Panc1 (cell line): ENCODE results near the gene TRAPPC13. TPM values are rescaled to one million over a fixed set of nuclear protein-coding genes. Genes with fewer than 3 reads are reported as not detected.

Source experiments
- ATAC-seq: fragments of 200-7000 bp; cut with Tn5 transposase; 2 replicates; pipeline ENCODE4 v1.9.1; 2020; ENCODE audit warnings: mild to moderate bottlenecking, moderate library complexity
- BruUV-seq: library from RNA; stranded (reverse); fragments of 400-500 nt; replicated peaks from 2 replicates; lab custom pipeline; 2021; lab: Mats Ljungman, UMichigan
- CTCF ChIA-PET: fragments of 300-600 bp; sonication (Branson Sonifier 250); formaldehyde crosslinking; loops from one replicate; lab custom pipeline; 2022; ENCODE audit warnings: antibody characterized with exemption; lab: Charles Lee
- POLR2A ChIA-PET: fragments of 300-600 bp; sonication (Branson Sonifier 250); formaldehyde crosslinking; loops from one replicate; lab custom pipeline; 2022; ENCODE audit warnings: antibody characterized with exemption; lab: Charles Lee
- DNase-seq: peaks from one replicate; pipeline ENCODE4 v3.0.0-alpha.2; 2010; ENCODE audit warnings: low read depth, low spot score
- H3K27ac ChIP-seq: 2 replicates; pipeline ENCODE4 v1.5.1; 2011; ENCODE audit warnings: mild to moderate bottlenecking, low read length, inconsistent platforms
- H3K27me3 ChIP-seq: fragments of 200-500 bp; sonication (Bioruptor generic); 2 replicates; pipeline ENCODE4 v1.6.0; 2014; ENCODE audit warnings: low read length, inconsistent platforms; ENCODE audit not compliant: control insufficient read depth, insufficient read depth
- H3K36me3 ChIP-seq: fragments of 200-500 bp; sonication (Bioruptor generic); 2 replicates; pipeline ENCODE4 v1.5.1; 2014; ENCODE audit warnings: inconsistent platforms, mild to moderate bottlenecking, low read length, moderate library complexity; ENCODE audit not compliant: control insufficient read depth, insufficient read depth
- H3K4me1 ChIP-seq: 2 replicates; pipeline ENCODE4 v1.5.1; 2011; ENCODE audit warnings: inconsistent platforms, mild to moderate bottlenecking, low read length, moderate library complexity; ENCODE audit not compliant: control insufficient read depth, insufficient read depth
- H3K4me3 ChIP-seq, 2 experiments: 2 replicates each; pipeline ENCODE4 v1.5.1; 2011 to 2012; ENCODE audit warnings: low read depth in 2 of 2, low read length in 2 of 2, mild to moderate bottlenecking in 2 of 2, inconsistent platforms in 1 of 2, moderate library complexity in 1 of 2
- H3K9me3 ChIP-seq: fragments of 200-500 bp; sonication (Bioruptor generic); 2 replicates; pipeline ENCODE4 v1.5.1; 2014; ENCODE audit warnings: low read depth, mild to moderate bottlenecking, inconsistent platforms, low read length, moderate library complexity; ENCODE audit not compliant: control insufficient read depth, insufficient read depth
- CTCF ChIP-seq: fragments of 450-650 bp; IDR thresholded peaks from 2 replicates; pipeline ENCODE4 v1.5.1; 2017; ENCODE audit warnings: mild to moderate bottlenecking
- POLR2AphosphoS5 ChIP-seq: IDR thresholded peaks from 2 replicates; pipeline ENCODE4 v1.6.1; 2012; ENCODE audit warnings: mild to moderate bottlenecking, low read depth, low read length, moderate library complexity
- SIN3A ChIP-seq: IDR thresholded peaks from 2 replicates; pipeline ENCODE4 v1.6.1; 2012; ENCODE audit warnings: low read depth, mild to moderate bottlenecking, low read length, moderate library complexity, borderline replicate concordance; ENCODE audit not compliant: insufficient read depth
- TCF7L2 ChIP-seq: IDR thresholded peaks from 2 replicates; pipeline ENCODE4 v1.6.1; 2011; ENCODE audit warnings: mild to moderate bottlenecking, low read depth, low read length, inconsistent platforms
- in situ Hi-C: cut with HindIII; loops from 2 replicates; pipeline ENCODE4 v1.10.0; 2016; ENCODE audit warnings: low sequenced_read_pairs, low pct_unique_long_range_greater_than_20kb
- intact Hi-C: fragments of 100-400 bp; cut with micrococcal nuclease; formaldehyde crosslinking; loops from one replicate; pipeline ENCODE4 v1.10.0; 2022; ENCODE audit not compliant: unreplicated experiment
- total RNA-seq: library from RNA; stranded (reverse); gene quantifications from one replicate; pipeline ENCODE4 v1.2.1, GENCODE V29; 2021; ENCODE audit not compliant: unreplicated experiment
- TF ChIP-seq, protein P1 (sequence below), 2 experiments: IDR thresholded peaks; 2 replicates each; pipeline ENCODE4 v1.6.1; 2011 to 2012; ENCODE audit warnings: low read depth in 2 of 2, control low read depth in 1 of 2, low read length in 1 of 2, mild to moderate bottlenecking in 1 of 2, moderate library complexity in 1 of 2; ENCODE audit not compliant: insufficient read depth in 1 of 2

Gene TRAPPC13
- total RNA-seq, 1 experiment from 2014 or later = 17.3 TPM

- BruUV-seq = no TSS peak
- H3K27ac ChIP-seq = no peak overlapping the region
- no peak overlapping the region for H3K4me3 ChIP-seq
- intact Hi-C loops = no loop called here
- no peaks in the 10 kb centered on the region for H3K4me1 ChIP-seq
- TF ChIP-seq TCF7L2 (no peak), SIN3A (no peak), POLR2AphosphoS5 (no peak), CTCF (no peak)
- TF ChIP-seq, protein P1, sequence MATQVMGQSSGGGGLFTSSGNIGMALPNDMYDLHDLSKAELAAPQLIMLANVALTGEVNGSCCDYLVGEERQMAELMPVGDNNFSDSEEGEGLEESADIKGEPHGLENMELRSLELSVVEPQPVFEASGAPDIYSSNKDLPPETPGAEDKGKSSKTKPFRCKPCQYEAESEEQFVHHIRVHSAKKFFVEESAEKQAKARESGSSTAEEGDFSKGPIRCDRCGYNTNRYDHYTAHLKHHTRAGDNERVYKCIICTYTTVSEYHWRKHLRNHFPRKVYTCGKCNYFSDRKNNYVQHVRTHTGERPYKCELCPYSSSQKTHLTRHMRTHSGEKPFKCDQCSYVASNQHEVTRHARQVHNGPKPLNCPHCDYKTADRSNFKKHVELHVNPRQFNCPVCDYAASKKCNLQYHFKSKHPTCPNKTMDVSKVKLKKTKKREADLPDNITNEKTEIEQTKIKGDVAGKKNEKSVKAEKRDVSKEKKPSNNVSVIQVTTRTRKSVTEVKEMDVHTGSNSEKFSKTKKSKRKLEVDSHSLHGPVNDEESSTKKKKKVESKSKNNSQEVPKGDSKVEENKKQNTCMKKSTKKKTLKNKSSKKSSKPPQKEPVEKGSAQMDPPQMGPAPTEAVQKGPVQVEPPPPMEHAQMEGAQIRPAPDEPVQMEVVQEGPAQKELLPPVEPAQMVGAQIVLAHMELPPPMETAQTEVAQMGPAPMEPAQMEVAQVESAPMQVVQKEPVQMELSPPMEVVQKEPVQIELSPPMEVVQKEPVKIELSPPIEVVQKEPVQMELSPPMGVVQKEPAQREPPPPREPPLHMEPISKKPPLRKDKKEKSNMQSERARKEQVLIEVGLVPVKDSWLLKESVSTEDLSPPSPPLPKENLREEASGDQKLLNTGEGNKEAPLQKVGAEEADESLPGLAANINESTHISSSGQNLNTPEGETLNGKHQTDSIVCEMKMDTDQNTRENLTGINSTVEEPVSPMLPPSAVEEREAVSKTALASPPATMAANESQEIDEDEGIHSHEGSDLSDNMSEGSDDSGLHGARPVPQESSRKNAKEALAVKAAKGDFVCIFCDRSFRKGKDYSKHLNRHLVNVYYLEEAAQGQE (IDR thresholded peaks at IDR 0.05; ENCODE audit: insufficient read depth in 1 of 2, low read depth in 2 of 2, low read length in 1 of 2) = no peak
- ChIA-PET POLR2A (no interaction called here), CTCF (no interaction called here)
- H3K9me3 ChIP-seq = no peaks in the 10 kb centered on the region
- DNase-seq = no peak
- ATAC-seq = no peak
- no peaks in the 10 kb centered on the region for H3K27me3 ChIP-seq
- no peaks in the 10 kb centered on the region for H3K36me3 ChIP-seq
- in situ Hi-C loops = no loop called here
Observed at GRCh38 chr5:65695896-65696295, 71.1 kb downstream of the TRAPPC13 start.

- Histone ChIP-seq H3K36me3 (no peaks in the 10 kb centered on the region), H3K4me1 (no peaks in the 10 kb centered on the region), H3K9me3 (no peaks in the 10 kb centered on the region), H3K27me3 (no peaks in the 10 kb centered on the region), H3K27ac (no peak overlapping the region), H3K4me3 (no peak overlapping the region)
- DNase-seq = no peak
- in situ Hi-C loops (no loop called here), intact Hi-C loops (no loop called here)
- TF ChIP-seq POLR2AphosphoS5 = no peak
- TF ChIP-seq, protein P1 (IDR thresholded peaks at IDR 0.05; ENCODE audit: insufficient read depth in 1 of 2, low read depth in 2 of 2, low read length in 1 of 2) = no peak
- no peak for TF ChIP-seq TCF7L2
- no peak for TF ChIP-seq CTCF
- TF ChIP-seq SIN3A = no peak
- no peak for ATAC-seq
- ChIA-PET POLR2A (interaction anchor here (0.6 kb wide), 1 partner anchor 37 kb away, joined by 4 read pairs; no protein-coding TSS in a partner anchor), CTCF (no interaction called here)
- BruUV-seq = no TSS peak
Observed at GRCh38 chr5:65696892-65697291, 72.1 kb downstream of the TRAPPC13 start.
